Melanocyte of skin (primary cell): ENCODE measurements around the gene POU6F2. TPM values are rescaled to one million over a fixed set of nuclear protein-coding genes. Genes with fewer than 3 reads are reported as not detected.

Experiments used
- small RNA-seq, 2 donors: library from RNA; depleted of rRNA; stranded (forward); fragments of <200 nt; gene quantifications; one replicate each; pipeline ENCODE3, GENCODE V24; 2012
- total RNA-seq, 2 donors: library from RNA; depleted of rRNA; stranded (reverse); fragments of >200 nt; gene quantifications; 2 replicates each; pipeline ENCODE4 v1.2.3, GENCODE V29; 2012

The POU6F2 gene
- not detected for total RNA-seq

GRCh38 chr7:38977685-38978084, at the start of gene POU6F2:
TSS of gene POU6F2 (plus strand) at chr7:38977909. CDS start at chr7:38977954, 45 bp downstream.

Small RNA genes within 50 kb of the gene (small RNA-seq; reads per million reads assigned to genes)
- 3.2 to 11.6 reads per million in 2 donors for gene SNORA20B

Other genes starting within 250 kb of the POU6F2 start
- gene VPS41, start 68.7 kb upstream of the POU6F2 start, total RNA-seq, result 10 to 100 TPM; 47.8 to 53.9 TPM